Activated CD8-positive, alpha-beta memory T cell treated with anti-CD3 and anti-CD28 coated beads for 1 hour (primary cell): ENCODE measurements around the gene ZNF19.

Experiments
- DNase-seq, 2 donors: peaks; one replicate each; pipeline ENCODE4 v3.0.0-alpha.2; 2020; ENCODE audit warnings: low read depth in 1 of 2; ENCODE audit errors: extremely low read depth in 1 of 2

Gene ZNF19

GRCh38 chr16:71491054-71491453 is 1.9 kb upstream of the ZNF19 start:
- DNase-seq: no peak

DNA sequence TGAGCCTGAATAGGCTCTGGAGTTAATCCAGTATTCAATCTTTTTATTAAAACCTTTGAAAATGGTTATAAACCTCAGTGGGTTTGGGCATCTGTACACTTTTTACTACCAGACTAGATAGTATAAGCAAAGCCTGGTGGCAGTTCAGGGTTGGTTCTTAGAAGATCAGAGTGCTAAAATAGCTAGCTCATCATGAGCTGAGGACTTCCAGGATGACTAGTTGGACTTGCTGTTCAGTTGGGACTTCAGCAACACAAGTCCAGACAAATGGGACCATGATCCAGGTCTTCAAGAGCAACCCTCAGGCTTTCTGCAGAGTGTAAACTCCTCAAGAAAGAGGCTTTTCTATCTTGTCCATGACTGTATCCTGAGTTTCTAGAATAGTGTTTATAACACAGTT is 1.2 kb upstream of the ZNF19 start:
- no peak for DNase-seq

DNA sequence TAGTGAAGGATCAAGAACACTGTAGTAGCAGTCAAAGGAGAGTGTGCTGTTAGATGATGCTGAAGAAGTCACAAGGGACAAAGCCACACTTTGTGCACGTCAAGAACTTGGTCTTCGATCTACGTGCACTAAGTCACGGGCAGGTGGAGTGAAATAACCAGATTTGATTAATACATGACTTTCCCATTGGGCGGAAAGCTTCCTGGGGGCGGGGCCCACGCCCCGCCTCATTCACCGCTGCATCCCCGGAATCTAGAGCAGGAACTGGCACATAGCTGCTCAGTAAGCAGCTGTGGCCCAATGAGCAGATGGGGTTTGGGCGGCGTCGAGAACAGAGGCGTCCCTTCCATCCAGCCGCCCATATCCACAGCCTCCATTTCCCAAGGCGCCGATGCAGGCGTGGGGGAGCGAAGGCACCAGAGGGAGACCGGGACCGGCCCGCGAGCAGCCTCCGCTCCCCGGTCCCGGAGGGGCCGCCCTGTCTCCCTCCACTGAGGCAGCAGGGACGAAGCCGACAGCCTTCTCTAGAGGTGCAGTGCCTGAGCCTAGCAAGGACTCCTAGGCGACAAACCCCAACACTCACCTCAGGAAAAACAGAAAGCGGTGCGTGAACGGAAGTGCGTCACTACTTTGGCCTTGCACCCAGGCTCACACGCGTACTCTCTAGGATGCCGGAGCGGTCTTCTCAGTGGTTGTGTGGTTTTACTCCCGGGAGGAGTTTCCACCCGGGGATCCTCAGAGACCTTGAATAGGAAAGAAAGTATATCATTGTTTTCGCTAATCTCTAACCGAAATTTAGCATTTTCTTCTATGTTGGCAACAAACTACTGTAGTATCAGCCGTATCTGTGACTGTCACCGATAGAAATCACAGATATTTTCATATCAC is 4.9 kb downstream of the ZNF19 start:
- DNase-seq: peak; percentile 54 to 56

DNA sequence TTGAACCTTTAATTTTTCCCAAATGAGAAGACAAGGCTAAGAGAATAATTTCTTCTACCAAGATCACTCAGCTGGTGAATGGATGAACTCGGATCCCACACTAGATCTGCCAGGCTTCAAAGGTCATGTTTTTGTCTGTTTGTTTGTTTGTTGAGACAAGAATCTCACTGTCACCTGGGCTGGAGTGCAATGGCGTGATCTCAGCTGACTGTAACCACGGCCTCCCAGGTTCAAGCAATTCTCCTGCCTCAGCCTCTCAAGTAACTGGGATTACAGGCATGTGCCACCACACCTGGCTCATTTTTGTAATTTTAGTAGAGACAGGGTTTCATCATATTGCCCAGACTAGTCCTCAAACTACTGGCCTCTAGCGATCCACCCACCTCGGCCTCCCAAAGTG is 6.6 kb downstream of the ZNF19 start:
- DNase-seq: no peak

DNA sequence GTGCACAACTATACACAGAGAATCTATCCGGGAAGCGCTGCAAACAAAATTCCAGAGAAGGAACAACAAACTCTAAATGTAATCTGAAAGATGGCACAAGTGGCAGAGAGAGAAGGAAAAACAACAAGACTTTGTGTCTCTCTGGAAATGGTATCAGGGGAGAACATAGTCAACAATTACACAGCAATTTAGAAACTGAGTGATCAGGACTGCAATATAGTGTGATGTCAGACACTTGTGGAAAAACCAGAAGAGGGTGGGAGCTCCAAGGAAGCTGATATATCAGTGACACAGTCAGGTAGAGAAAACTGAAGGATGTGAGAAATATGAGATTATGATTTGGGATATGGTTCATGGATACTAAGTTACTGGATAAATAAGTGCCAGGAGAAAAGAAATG is 8.2 kb downstream of the ZNF19 start:
- no peak for DNase-seq

DNA sequence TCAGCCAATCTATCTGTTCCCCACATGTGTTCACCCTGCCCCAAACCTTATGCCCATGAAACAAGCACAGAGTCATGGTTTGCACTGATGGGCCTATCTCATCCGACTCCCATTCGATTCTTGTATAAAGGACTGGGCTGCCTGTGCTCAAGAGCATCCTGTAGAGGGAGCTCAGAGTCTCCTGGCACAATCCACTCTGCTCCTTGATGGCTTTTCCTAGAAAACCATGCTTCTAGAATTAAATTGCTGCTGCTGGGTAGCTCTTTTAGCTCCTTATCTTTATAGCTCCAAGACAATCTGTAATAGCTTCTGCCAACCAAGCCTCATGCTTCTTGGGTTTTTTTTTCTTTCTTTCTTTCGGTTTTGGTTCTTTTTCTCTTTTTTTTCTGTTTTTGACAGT is 9.7 kb downstream of the ZNF19 start:
- DNase-seq: no peak

DNA sequence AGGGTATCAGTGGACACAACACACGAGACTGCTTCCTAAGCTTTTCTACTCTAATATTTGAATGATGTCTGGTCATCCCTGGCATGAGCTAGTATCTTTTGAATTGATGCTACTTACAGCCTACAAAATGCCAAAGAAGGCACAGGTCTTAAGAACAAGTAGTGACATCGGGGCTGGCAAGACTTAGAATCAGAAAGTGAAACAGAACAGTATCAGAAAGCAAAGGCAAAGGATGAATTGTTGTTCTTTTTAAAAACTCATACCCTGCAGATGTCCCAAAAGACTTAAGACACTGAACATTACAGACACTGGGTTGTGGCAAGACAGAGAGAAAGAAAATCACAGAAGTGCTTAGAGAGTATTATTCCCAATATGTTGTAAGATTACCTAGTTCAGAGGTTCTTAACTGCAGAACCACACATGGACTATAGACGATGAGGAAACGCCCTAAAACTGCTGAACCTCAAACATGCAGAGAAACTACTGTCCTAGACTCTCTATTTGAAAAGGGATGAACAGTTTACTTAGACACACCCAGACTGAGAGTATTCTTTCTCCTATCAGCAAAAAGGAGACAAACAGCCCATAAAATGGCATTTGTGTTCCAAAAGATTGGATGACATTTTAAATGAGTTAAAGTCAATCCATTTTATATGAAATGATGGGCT is 12.5 kb downstream of the ZNF19 start:
- no peak for DNase-seq

GRCh38 chr16:71474864-71475263 is 14.3 kb downstream of the ZNF19 start:
- no peak for DNase-seq

DNA sequence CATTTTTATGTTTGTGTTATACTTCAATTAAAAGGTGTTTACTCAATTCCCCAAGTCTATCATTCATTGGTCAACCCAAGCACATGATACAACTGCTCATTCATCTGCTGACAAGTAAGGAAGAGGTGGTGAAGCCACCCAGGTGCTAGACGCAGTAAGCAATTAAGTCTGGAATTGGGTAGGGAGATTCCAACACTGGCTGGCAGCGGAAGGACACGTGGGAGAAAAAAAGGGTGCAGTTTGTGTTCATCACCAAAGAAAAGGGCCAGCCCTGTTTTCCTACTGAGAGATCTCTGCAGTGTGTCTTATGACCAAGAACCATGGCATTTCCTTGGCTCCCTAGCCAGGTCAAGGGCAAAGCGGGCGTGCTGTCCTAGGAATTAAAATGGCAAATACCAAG is 15.2 kb downstream of the ZNF19 start:
- DNase-seq: no peak

DNA sequence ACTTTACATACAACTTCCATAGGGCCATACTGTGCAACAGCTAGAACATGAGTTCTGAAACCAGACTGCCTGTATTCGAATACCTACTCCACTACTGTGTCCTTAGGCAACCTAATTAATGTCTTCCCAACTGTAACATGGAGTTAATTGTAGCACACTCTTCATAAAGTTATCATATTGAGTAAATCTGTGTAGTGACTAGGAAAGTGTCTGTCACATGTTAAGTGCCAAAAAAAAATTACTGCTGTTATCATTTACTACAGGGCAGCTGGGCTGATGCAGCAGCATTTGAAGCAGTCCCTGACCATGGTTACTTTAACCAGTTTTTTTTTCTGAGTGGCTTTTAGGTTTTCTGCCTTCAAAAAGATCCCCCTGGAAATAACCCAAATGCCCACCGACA is 16.2 kb downstream of the ZNF19 start:
- DNase-seq: no peak

- DNase-seq: no peak
These were observed 17.1 kb downstream of the ZNF19 start for GRCh38 chr16:71472051-71472450.

DNA sequence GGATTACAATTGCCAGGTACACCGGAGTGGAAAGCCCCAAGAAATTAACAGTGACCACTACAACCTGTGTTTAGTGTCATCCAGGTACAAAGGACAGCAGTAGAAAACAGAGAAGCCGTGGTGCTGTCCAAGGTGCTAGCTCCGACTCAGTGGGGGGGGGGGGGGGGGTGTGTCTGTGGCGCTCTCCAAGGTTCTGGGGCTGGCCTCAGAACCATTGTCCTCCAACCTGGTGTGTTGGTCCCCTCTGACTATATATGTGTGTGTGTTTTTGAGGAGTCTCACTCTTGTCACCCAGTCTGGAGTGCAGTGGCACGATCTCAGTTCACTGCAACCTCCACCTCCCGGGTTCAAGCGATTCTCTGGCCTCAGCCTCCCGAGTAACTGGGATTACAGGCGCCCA is 21.3 kb downstream of the ZNF19 start:
- peak in 1 of 2 donors; percentile 13 for DNase-seq

GRCh38 chr16:71464231-71464630 is 24.9 kb downstream of the ZNF19 start:
- no peak for DNase-seq

- DNase-seq: peak; percentile 28 to 74
These were observed 27.2 kb downstream of the ZNF19 start, which contains the start of gene ZNF23 for GRCh38 chr16:71461686-71462648. Gene ZNF23, minus strand, starts transcription at chr16:71462247. Its CDS starts 5,451 bp downstream, at chr16:71456796.

DNA sequence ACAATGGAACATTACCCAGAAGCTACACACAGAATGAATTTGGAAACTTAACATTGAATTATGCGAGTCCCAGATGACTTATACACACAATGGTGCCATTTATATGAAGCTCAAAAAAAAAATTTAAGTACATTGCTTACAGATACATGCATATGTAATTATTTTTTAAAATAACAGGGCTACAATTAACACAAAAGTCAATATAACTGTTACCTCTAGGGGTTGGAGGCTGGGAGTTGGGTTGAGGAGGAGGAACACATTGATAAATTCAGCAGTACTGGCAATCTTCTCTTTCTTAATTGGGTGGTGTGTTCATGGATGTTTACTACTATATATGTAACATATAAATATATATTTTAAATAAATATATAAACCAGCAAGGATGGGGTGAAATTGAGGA is 28.2 kb downstream of the ZNF19 start:
- DNase-seq: no peak

- DNase-seq: no peak
These were observed 28.9 kb downstream of the ZNF19 start for GRCh38 chr16:71460236-71460635.

GRCh38 chr16:71459510-71459909 is 29.6 kb downstream of the ZNF19 start:
- no peak for DNase-seq

DNA sequence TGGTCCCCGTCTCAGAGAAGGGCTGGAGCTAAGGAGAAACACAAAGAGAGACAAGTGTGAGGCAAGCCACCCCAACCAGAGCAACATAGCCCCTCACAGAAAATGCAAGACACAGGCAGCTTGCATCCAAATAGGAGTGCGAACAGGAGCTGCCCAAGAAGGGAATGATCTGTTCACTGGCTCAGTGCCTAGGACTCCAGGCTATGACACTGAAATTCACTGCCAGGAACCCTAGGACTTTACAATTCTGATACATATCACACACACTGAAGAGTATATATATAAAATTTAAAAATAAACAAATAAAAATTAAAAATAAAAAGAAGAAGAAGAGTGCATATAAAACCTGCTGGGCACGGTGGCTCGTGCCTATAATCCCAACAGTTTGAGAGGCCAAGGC is 32.3 kb downstream of the ZNF19 start:
- no peak for DNase-seq

GRCh38 chr16:71453036-71453435 is 36.1 kb downstream of the ZNF19 start:
- DNase-seq: no peak

DNA sequence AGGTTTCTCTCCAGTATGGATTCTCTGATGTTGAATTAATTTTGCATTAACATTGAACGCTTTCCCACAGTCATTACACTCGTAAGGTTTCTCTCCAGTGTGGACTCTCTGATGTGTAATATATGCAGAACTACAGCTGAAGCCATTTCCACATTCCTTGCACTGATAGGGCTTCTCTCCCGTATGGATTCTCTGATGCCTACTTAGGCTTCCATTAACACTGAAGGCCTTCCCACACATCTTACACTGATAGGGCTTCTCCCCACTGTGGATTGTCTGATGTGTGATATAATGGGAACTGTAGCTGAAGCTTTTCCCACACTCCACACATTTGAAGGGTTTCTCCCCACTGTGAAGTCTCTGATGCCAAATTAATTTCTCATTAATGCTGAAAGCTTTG is 40.1 kb downstream of the ZNF19 start:
- no peak for DNase-seq

- DNase-seq: no peak
These were observed 40.8 kb downstream of the ZNF19 start for GRCh38 chr16:71448274-71448866.
